GM12801 (cell line): Measurements from ENCODE around the gene PCSK5.

ENCODE experiments used
- TF ChIP-seq, protein P1 (sequence below): IDR thresholded peaks from one replicate; pipeline ENCODE4 v1.5.1; 2011; ENCODE audit warnings: control low read depth; ENCODE audit not compliant: insufficient read length; ENCODE audit errors: extremely low read depth

Gene PCSK5

GRCh38 chr9:75896193-75896592 lies 5.7 kb downstream of the PCSK5 start:
- TF ChIP-seq, protein P1, sequence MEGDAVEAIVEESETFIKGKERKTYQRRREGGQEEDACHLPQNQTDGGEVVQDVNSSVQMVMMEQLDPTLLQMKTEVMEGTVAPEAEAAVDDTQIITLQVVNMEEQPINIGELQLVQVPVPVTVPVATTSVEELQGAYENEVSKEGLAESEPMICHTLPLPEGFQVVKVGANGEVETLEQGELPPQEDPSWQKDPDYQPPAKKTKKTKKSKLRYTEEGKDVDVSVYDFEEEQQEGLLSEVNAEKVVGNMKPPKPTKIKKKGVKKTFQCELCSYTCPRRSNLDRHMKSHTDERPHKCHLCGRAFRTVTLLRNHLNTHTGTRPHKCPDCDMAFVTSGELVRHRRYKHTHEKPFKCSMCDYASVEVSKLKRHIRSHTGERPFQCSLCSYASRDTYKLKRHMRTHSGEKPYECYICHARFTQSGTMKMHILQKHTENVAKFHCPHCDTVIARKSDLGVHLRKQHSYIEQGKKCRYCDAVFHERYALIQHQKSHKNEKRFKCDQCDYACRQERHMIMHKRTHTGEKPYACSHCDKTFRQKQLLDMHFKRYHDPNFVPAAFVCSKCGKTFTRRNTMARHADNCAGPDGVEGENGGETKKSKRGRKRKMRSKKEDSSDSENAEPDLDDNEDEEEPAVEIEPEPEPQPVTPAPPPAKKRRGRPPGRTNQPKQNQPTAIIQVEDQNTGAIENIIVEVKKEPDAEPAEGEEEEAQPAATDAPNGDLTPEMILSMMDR, result no peak

- TF ChIP-seq, protein P1, result no peak
These were observed 13.4 kb downstream of the PCSK5 start for GRCh38 chr9:75903785-75904360.

GRCh38 chr9:75904364-75904763 lies 13.9 kb downstream of the PCSK5 start:
- TF ChIP-seq, protein P1, result no peak

DNA sequence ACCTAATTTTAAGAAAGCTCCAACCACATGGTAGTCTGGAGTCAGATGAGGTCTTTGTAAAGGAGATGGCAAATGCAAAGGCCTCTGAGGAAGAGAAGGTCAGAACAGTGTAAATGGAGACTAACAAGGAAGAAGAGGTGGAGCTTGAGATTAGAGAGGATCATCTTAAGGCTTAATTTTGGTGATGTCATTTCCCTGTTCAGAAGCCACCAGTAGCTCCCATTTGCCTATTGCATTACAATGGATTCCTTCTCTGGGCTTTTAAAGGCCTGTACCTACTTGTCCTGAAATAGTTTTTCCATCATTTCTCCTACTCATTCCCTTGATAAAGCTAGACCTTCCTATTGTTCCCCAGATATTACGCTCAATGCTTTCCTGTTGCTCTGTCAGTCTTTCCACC lies 16.1 kb downstream of the PCSK5 start:
- TF ChIP-seq, protein P1, result no peak

GRCh38 chr9:75907329-75907728 lies 16.9 kb downstream of the PCSK5 start:
- TF ChIP-seq, protein P1, result no peak

- TF ChIP-seq, protein P1, result no peak
These were observed 17.4 kb downstream of the PCSK5 start for GRCh38 chr9:75907923-75908322.

DNA sequence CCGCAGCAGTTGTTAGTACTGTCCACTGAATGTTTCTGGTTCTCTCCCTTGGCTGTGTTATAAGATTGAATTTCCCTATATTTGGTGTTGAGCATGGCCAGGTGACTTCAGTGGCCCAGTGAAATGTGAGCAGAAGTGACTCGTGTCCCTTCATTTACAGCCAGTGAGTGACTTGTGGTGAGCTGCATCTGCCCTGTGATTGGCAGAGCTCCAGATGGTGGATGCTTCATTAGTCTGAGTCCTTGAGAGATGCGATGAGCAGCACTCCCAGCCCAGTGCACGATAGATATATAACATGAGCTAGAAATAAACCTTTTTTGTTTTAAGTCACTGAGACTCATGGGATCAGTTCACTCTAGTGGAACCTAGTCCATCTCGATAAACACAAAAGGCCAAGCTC lies 19.3 kb downstream of the PCSK5 start:
- TF ChIP-seq, protein P1, result no peak
